ENCODE measurements around the gene SKAP1. TPM values are rescaled to one million over a fixed set of nuclear protein-coding genes. Genes with fewer than 3 reads are reported as not detected.
"Not testable (repeated sequence)": the region's sequence is repeated elsewhere in the genome, so short reads cannot be mapped to it uniquely, and the experiment has no call there.

Gene SKAP1
- total RNA-seq, 1 donor from 2014 or later, result not detected

DNA sequence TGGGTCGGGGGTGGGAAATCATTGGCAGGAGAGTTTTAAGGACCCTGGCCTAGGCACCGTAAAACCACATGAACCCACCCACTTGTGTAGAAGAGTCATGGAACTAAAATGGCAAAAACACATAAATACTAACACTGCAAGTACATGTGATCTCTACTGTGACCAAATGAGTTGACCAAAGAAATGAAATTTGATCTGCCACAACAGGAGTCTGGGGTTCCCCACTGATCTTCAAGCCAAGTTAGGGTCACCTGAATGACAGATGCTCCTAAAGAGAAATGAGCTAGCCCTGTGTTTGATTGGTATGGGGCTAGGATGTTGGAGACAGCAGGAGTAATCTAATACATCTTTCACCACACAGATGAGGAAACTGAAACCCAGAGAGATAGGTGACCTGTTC, 21.5 kb upstream of the SKAP1 start:
- intact Hi-C loops (cut with DNase I), result no loop called here
- no peak for DNase-seq (ENCODE audit: low spot score)

DNA sequence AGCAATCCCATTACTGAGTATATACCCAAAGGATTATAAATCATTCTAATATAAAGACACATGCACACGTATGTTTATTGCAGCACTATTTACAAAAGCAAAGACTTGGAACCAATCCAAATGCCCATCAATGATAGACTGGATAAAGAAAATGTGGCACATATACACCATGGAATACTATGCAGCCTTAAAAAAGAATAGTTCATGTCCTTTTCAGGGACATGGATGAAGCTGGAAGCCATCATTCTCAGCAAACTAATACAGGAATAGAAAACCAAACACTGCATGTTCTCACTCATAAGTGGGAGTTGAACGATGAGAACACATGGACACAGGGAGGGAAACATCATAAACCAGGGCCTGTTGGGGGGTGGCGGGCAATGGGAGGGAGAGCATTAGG, 19.3 kb upstream of the SKAP1 start:
- DNase-seq (ENCODE audit: low spot score); intact Hi-C loops (cut with DNase I): not testable (repeated sequence)

DNA sequence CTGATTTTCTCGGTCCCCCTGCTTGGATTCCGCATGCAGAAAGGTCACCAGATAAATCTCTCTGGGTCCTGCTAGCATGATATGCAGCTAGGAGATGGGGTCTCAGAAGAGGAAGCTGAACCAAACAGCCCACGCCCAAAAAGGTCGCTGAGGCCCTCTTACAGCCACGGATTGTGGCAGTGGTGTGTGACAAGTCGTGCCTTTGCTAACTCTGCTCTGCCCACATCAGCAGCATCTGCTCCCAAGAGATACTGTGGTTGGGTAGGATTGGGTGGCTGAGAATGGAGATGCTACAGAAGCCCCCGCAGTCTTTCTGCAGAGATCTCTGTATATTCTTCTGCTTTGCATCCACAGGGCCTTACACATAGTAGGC, 15.2 kb upstream of the SKAP1 start:
- intact Hi-C loops (cut with DNase I), result no loop called here
- DNase-seq (ENCODE audit: low spot score), result no peak

DNA sequence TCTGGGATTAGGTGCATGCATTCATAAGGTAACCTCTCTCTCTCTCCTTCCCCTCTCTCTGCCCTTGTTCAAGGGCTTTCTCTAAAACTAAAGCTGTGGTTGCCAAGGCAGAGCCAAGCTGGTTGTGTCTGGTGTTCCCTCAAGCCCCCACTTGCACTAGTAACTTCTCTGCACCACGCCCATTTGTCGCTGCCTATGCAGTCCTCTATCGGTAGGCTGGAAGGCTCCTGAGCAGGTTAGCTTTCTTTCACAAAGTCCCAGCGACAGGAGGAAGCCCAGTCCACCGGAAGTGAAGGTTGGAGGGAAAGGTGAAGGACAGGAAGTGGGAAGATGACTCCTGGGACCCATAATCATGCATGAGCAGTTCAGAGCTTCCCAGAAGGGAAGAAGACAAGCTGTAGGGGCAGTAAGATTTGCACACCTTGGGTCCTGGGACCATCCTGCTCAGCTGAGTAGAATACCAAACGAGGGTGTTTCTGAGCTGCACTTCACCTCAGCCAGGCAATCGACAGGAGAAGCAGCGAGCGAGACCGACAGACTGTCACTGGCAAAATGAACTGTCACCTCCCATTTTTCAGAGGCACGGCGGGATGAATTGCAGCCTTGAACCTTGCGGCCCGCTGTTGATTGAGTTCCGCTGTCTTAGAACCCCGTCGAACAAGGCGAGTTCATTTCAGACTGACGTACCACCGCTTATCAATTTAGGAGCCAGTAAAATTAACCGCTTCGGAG, 14.7 kb upstream of the SKAP1 start:
- no peak for DNase-seq (ENCODE audit: low spot score)
- intact Hi-C loops (cut with DNase I), result no loop called here

DNA sequence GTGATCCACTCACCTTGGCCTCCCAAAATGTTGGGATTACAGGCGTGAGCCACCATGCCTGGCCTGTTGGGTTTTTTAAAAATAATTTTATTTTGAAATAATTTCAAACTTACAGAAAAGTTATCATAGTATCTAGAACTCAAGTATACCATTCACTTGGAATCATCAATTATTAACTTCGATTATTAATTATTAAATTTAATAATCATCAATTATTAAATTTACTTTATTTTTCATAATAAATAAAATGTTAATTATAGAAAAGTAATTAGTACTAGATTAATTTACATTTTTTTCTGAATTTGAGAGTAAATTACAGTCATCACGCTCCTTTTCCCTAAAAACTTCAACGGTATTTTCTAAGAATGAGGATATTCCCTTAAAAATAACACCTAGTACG, 13.7 kb upstream of the SKAP1 start:
- intact Hi-C loops (cut with DNase I), result no loop called here
- no peak for DNase-seq (ENCODE audit: low spot score)

DNA sequence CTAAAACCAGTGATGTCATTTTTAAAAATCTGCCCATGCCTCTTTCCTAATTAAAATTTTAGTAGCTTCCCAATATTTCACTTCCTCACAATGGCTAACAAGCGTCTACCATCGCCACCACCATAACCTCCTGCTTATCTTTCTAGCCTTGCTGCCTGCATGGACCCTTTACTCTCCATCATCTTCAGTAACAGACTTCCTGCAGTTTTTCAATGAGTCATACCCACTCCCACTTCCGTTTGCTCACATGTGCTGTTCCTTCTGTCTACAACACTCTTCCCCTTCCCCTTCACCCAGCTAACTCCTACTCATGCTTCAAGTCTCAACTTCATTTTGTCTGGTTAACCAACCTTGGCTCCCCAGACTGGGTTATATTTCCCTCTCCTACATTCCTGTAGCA, 12.8 kb upstream of the SKAP1 start:
- intact Hi-C loops (cut with DNase I), result no loop called here
- DNase-seq (ENCODE audit: low spot score), result no peak

DNA sequence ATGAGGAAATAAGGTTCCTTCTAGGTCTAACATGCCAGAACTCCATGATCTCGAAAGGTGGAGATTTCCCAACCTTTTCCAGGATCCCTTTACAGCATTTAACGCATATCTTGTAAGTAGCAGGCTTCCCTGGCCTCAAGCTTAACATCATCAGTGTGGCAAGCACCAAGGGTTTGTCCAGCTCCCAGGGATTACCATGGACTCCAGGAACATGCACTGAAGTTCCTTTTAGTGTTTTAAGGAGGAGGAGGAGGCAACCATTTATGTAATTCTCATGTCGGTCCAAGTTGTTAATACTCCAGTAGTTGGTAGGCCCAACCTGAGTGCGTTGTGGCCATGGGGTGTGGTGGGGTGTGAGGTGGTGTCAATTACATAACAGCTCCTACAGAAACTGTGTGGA, 11.8 kb upstream of the SKAP1 start:
- no peak for DNase-seq (ENCODE audit: low spot score)
- intact Hi-C loops (cut with DNase I), result no loop called here

DNA sequence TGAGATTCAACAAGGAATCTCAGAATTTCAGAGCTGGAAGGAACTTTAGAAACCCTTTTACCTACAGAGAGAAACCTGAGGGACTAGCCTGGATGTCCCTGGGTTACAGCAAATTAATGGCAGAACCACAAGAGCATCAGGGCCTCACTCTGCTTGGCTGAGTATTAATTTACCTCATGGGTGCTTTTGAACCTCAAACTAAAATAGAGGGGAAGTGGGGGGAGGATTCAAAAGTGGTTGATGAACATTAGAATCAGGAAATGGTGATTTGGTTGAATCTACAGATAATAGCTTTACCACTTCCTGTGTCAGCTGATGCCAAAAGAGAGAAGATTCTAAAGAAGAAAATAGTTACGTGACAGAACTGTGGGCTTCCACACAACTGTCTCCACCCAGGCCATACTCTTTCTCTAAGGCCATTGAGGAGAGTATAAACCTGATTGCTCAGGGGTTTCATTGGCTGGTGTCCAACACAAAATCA, 11.3 kb upstream of the SKAP1 start:
- intact Hi-C loops (cut with DNase I), result no loop called here
- no peak for DNase-seq (ENCODE audit: low spot score)

DNA sequence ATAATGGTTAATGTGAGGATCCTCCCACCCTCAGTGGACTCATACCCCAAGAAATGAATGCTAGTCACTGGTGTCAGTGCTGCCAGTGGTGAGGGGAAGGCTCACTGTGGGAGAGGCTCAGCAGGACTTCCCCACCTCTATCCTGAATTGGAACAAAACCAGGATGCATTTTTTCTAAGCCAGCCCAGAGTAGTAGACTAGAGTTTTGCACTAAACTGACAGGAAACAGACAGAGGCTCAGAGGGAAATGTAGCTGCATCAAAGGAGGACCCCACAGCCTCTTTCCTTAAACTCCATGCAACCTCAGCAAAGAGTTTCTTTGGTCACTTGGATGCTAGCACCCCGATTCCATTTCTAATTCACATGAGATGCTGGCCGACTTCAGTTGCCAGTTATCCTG, 10.7 kb upstream of the SKAP1 start:
- DNase-seq (ENCODE audit: low spot score), result no peak
- intact Hi-C loops (cut with DNase I), result no loop called here

DNA sequence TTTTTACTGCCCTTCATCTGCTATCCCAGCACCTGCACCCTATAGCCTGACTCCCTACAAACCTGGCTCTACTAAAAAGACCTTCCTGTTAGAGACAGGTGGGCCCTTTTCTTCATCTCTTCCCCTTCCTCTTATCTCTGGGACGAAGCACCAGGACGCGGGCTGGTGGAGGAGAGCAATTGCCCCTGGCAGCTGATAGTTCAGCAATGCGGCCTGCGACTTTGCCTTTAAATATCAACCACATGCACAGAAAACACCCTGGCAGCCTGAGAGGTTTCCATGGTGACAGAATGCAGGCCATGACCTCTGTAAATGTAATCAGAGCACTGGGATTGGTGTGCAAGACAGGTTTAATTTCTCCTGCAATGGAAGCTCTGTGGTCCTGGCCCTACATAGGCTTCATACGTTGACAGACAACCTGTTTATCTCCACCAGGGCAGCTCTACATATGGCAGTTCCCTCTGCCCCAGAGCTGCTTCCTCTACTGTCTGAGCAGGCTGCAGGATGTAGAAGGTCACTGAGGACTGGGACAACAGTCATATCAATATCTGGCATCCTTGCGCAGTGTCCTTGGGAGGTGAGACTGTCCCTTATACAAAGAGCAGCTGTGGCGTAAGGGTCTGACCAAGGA, 10.0 kb upstream of the SKAP1 start:
- DNase-seq (ENCODE audit: low spot score), result no peak
- intact Hi-C loops (cut with DNase I), result no loop called here

DNA sequence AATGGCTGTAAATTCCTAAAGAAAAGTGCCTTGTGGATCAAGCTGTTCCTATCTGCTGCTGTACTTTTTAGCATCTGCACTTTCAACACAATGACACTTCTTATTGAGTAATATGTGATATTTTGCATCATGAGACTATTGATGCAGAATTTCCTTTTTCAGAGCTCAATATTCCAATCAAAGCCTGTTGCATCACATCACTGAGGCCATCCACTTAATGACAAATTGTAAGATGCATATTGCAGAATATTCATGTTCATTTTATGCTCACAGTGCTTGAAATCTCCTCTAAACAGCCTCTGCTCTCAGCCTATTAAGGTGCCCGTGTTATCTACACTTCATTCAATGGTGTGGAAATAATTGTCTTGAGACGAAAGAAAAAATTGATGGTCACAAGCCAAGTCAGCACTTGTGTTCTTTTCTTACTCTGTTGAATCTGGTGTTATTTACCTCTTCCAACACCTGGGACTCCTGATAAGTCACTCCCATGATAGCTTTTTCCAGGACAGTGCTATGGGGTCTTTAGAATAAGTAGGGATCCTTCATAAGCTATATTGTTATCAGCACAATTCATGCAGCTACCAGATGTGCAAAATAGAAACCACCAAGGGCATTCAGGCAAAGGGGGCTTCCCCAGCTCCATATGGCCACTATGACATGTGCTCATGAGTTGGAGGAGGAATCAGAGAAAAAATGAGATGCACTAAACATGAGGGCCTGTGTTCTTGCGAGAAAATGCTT, 9.3 kb upstream of the SKAP1 start:
- DNase-seq (ENCODE audit: low spot score), result no peak
- intact Hi-C loops (cut with DNase I), result no loop called here

DNA sequence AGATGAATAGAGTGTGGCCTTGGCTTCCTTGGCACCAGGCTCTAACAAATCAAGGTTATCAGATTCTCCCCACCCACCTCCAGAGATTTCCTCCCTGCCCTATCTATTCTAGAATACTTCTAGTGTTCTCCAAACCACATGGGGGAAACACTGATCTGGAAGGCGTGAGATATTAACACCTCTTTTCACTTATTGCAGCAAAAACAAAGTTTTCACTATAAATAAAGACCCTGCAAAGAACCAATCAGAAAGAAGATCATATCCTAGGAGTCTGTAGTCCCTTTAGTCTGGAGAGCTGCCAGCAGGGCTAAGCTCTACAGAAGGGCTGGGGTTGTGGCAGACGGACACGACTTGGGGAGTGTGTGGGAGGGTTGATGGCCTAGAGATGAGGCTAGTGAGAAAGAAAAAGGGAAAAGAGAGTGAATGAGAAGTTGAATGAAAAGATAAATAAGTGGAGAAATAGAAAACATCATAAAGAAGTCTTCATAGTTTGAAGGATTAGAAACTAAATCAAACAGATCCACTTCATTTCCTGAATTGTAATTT, 8.6 kb upstream of the SKAP1 start:
- intact Hi-C loops (cut with DNase I), result no loop called here
- DNase-seq (ENCODE audit: low spot score), result no peak

DNA sequence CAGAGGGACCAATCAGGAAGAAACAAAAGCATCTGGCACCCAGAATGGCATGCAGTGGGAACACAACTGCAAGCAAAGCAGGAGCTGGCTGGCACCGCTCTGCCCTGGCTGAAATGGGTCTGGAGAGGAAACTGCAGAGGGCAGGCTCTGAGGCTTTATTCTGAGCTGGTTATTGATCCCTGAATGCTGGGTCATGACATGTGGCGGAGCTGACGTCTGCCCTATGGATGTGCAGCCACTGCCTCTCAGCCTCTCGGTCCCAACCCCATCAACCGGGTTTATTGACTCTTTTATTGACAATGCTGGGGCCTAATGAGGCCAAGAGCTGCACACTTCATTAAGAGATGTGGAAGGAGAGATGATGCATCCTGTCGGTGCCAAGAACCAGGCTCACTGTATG, 3.9 kb upstream of the SKAP1 start:
- DNase-seq (ENCODE audit: low spot score), result no peak
- intact Hi-C loops (cut with DNase I), result no loop called here

DNA sequence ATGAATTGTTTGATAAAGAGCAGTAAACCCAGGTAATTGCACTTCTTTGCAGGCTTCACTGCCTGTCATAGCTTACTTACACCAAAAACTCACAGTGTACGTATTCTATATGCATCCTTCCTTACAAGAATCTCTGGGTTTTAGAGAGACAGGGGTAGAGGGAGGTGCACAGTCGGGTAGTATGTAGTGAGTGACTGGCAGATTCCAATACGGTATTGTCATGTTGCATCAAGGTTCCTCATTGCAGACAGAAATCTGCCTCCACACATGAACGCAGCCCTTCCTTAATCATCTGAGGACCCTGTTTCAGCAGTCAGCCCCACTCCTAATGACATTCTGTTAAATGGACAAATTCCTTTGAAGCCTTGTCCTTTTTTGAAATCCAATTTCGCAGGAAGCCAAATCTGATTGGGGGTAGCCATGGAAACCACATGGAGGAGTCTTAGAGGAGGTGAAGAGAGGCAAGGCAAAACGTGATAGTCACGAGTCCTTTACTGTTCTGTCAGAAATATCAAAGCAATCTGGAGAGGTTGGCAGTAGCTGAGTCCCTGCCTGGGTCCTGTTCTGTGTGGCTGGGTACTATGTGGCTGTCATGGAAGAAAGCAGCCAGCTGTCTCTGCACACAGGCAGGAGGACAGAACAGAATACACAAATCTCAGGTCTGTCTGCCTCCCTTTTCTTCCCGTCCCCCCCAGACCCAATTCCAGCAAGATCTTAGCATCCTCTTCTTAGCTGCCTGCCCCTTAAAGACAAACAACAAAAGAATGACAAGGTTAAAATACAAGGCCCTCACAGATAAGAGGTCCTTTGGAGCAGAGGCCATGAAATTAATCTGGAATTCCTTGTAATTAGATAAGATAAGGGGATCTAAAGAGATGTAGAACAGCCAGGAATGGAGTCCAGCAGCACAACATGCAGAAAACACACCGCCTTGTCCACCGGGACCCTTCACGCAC, 3.1 kb upstream of the SKAP1 start:
- intact Hi-C loops (cut with DNase I), result no loop called here
- no peak for DNase-seq (ENCODE audit: low spot score)

DNA sequence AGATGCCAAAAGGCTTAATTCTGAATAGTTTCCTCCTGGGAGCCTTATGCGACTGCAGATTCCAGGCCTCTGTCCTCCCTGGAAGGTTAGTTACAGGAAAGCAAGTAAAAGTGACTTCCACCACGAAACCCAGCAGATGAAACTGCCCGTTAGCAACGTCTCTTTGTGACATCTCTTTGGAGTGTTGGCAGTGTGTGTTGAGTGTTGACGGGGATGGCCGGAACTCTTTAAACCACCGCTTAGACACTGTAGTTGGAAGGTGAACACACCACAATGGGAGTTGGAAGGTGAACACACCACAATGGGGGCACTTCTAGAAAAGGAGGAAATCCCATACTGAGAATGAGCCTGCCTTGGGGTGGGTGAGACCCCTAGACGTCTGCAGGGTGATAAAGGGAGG, 858 bp downstream of the SKAP1 start:
- no peak for DNase-seq (ENCODE audit: low spot score)
- intact Hi-C loops (cut with DNase I), result no loop called here

DNA sequence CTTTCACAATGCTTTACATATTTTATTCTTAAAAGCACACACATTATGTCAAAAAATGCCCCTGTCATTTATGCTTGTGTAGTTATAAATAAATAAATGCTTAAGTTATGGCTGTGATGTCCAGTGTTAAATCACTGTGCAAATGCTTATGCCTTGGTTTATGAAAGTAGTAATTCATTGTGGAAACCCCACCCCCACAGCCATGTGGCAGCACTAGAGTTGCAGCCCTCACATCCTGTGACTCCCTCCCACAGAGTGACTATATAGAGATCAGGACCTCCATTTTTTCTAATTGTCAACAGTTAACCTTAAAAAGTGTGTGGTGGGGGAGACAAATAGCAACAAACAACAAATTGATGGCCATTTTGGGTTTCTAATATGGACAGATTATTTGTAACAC, 2.4 kb downstream of the SKAP1 start:
- no peak for DNase-seq (ENCODE audit: low spot score)
- intact Hi-C loops (cut with DNase I), result no loop called here

DNA sequence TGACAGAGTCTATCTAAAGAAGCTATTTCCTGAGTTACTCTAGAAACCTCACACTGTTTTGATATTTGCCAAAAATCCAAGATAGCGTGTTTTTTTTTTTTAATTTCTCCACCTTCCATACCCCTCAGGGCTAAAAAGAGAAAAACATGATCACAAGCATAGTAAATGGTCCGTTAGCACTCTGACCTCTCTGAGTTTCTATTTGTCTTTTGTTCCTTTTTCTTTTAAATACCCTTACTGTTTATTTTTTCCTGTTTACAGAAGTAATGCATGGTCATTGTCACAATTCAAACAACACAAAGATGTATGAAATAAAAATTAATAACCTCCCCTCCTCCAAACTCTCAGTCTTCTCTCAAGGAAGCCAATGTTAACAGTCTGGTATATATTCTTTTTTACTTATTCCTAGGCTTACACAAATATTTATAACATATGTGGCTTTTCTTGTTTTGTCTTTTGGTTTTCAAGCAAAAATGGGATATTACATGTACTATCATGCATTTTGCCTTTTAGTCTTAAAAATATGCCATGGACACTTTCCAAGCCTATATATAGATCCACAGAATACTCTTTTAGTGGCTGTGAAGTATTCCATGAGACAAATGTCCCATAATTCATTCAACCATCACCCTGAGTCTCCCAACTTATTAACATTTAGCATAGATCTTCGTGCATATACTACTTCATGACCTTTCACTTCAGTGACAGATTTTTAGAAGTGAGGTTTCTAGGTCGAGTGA, 3.1 kb downstream of the SKAP1 start:
- no peak for DNase-seq (ENCODE audit: low spot score)
- intact Hi-C loops (cut with DNase I), result no loop called here

DNA sequence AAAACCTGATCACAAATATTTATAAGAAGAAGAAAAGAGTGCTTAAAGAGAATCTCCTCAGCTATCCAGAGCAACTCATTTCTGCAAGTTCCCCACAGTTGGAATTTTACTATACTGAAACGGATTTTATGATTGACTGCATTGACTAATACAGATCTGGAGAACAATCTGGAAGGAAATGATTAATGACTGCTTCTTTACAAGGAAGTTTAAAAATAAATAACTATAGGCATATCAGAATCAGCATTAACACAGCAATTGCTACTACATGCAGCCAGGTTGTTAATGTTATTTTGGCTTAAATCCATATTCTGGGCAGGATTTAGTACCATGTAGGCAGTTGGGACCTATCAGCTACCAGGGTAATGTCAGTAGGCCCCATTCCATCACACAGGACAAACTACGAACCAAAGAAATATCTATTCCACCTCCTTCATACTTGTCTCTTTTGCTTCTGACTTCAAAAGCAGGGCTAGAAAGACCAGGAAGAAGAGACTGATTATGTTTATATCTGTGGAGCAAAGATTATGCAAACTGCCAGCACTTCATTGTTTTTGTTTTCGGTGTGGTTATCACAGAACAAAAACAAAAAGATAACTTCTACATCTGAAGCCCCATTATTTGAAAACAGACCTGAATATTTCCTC, 3.9 kb downstream of the SKAP1 start:
- no peak for DNase-seq (ENCODE audit: low spot score)
- intact Hi-C loops (cut with DNase I), result no loop called here
